ENCODE results near the gene SCYL2.
A peak's percentile ranks its signal among the peaks of the same experiment; 100 is the strongest.
"Not testable (repeated sequence)": the region's sequence is repeated elsewhere in the genome, so short reads cannot be mapped to it uniquely, and the experiment has no call there.

The SCYL2 gene

GRCh38 chr12:100266835-100267602, at the start of gene SCYL2, which contains the start of gene DEPDC4:
TSS of gene SCYL2 (plus strand) at chr12:100267177. CDS start at chr12:100282971, 15,794 bp downstream.
TSS of gene DEPDC4 (minus strand) at chr12:100267079. CDS start at chr12:100267076, 3 bp downstream.
- peak within 1 kb of the TSS; percentile 99 for H3K4me3 ChIP-seq
- intact Hi-C loops (cut with DNase I; ENCODE audit: low total_unique reads): loop anchor here (5.0 kb wide), 1 partner anchor 120 kb away; no protein-coding TSS in a partner anchor
- no peaks in the 10 kb centered on the region for H3K36me3 ChIP-seq
- H3K27me3 ChIP-seq: no peaks in the 10 kb centered on the region
- no peaks in the 10 kb centered on the region for H3K9me3 ChIP-seq
- TF ChIP-seq CTCF (IDR thresholded peaks at IDR 0.05): no peak
- H3K4me1 ChIP-seq: peaks cover 0 to 30% (median 19%) of the 10 kb centered on the region in 4 donors
- H3K27ac ChIP-seq: peak within 1 kb of the TSS; percentile 99 to 100
- peak; percentile 96 to 98 for DNase-seq

GRCh38 chr12:100219328-100220109, 47.5 kb upstream of the SCYL2 start:
- no peak for DNase-seq
- H3K9me3 ChIP-seq: no peaks in the 10 kb centered on the region
- no peak overlapping the region for H3K4me3 ChIP-seq
- H3K27me3 ChIP-seq: no peaks in the 10 kb centered on the region
- no peaks in the 10 kb centered on the region for H3K4me1 ChIP-seq
- TF ChIP-seq CTCF (IDR thresholded peaks at IDR 0.05): no peak
- intact Hi-C loops (cut with DNase I; ENCODE audit: low total_unique reads): no loop called here
- H3K36me3 ChIP-seq: peaks cover 42 to 84% (median 66%) of the 10 kb centered on the region in 3 donors
- H3K27ac ChIP-seq: no peak overlapping the region

- intact Hi-C loops (cut with DNase I; ENCODE audit: low total_unique reads): no loop called here
- H3K9me3 ChIP-seq: no peaks in the 10 kb centered on the region
- H3K36me3 ChIP-seq: peaks cover 52 to 93% (median 76%) of the 10 kb centered on the region in 3 donors
- no peak for TF ChIP-seq CTCF (IDR thresholded peaks at IDR 0.05)
- H3K27ac ChIP-seq: no peak overlapping the region
- no peaks in the 10 kb centered on the region for H3K27me3 ChIP-seq
- DNase-seq: no peak
- no peaks in the 10 kb centered on the region for H3K4me1 ChIP-seq
- H3K4me3 ChIP-seq: no peak overlapping the region
These were observed 45.5 kb upstream of the SCYL2 start for GRCh38 chr12:100221523-100221922.

- not testable (repeated sequence) for DNase-seq
These were observed 44.8 kb upstream of the SCYL2 start for GRCh38 chr12:100222173-100222572.

GRCh38 chr12:100225491-100225890, 41.5 kb upstream of the SCYL2 start:
- Histone ChIP-seq H3K4me3 (no peak overlapping the region), H3K9me3 (no peaks in the 10 kb centered on the region), H3K36me3 (peaks cover 38 to 55% (median 44%) of the 10 kb centered on the region in 3 donors), H3K27ac (no peak overlapping the region), H3K4me1 (no peaks in the 10 kb centered on the region), H3K27me3 (no peaks in the 10 kb centered on the region)
- TF ChIP-seq CTCF (IDR thresholded peaks at IDR 0.05): no peak
- intact Hi-C loops (cut with DNase I; ENCODE audit: low total_unique reads): no loop called here
- no peak for DNase-seq

More at GRCh38 chr12:100222173-100222572, 44.8 kb upstream of the SCYL2 start:
- H3K27me3 ChIP-seq; H3K4me3 ChIP-seq; H3K4me1 ChIP-seq; H3K27ac ChIP-seq; H3K9me3 ChIP-seq; intact Hi-C loops (cut with DNase I; ENCODE audit: low total_unique reads): not testable (repeated sequence)
- peaks cover 52 to 88% (median 74%) of the 10 kb centered on the region in 3 donors for H3K36me3 ChIP-seq
